ENCODE results near the gene WFDC1. TPM values are rescaled to one million over a fixed set of nuclear protein-coding genes. Genes with fewer than 3 reads are reported as not detected.

Gene WFDC1
- total and polyA plus RNA-seq, 4 donors: 1.0 to 5.2 (median 2.9) TPM

DNA sequence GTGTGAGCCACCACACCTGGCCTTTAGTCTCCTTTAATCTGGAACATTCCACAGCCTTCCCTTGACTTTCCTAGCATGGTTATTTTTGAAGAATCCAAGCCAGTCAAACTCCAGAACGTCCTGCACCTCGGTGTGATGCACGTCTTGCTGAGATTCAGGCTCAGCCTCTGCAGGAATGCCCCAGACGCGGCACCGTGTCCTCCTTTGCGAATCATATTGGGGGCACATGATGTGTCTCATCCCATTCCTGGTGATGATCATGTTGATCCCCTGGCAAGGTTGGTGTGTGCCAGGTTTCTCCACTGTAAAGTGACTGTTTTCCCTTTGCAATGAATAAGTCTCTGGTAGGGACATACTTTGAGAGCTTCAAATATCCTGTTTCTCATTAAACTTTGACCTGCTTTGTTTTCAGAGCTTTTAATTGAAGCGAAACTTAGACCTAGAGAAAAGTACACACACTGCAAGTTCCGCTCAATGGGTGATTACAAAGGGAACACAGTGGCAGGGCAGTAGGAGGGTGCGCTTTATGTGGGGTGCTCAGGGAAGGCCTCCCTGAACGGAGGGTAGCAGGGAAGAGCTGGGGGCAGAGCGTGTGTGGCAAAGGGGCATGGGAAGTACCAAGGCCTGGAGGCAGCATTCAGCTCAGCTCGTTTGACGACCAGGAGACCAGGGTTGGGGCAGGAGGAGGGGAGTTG is 64.1 kb downstream of the WFDC1 start:
- Histone ChIP-seq H3K27me3 (ENCODE audit: control insufficient read depth in 4 of 4, insufficient read depth in 4 of 4, low read length in 3 of 4) (no peaks in the 10 kb centered on the region), H3K4me1 (ENCODE audit: control insufficient read depth in 4 of 4, insufficient read depth in 4 of 4, low read length in 3 of 4) (peaks cover 0 to 2% (median 0%) of the 10 kb centered on the region in 4 donors), H3K9me3 (ENCODE audit: control insufficient read depth in 4 of 4, low read length in 3 of 4) (no peaks in the 10 kb centered on the region), H3K36me3 (ENCODE audit: control insufficient read depth in 4 of 4, insufficient read depth in 3 of 4, low read depth in 1 of 4, low read length in 3 of 4) (no peaks in the 10 kb centered on the region), H3K9ac (ENCODE audit: low read depth in 1 of 2, low read length in 2 of 2) (no peak overlapping the region), H3K27ac (ENCODE audit: low read depth in 1 of 2, low read length in 2 of 2) (no peak overlapping the region), H3K4me3 (ENCODE audit: low read depth in 1 of 3, low read length in 3 of 3) (no peak overlapping the region)
- WGBS: 78% methylated on average over 14 of the region's 14 CpGs
- DNase-seq (ENCODE audit: low spot score): no peak
- no peak for TF ChIP-seq RXRA (IDR thresholded peaks at IDR 0.05)
- no peak for TF ChIP-seq HNF4A (conservative IDR thresholded peaks at IDR 0.05)
- TF ChIP-seq HNF4G (IDR thresholded peaks at IDR 0.05): no peak
- no peak for TF ChIP-seq RAD21 (IDR thresholded peaks at IDR 0.05)
- TF ChIP-seq, protein P1, sequence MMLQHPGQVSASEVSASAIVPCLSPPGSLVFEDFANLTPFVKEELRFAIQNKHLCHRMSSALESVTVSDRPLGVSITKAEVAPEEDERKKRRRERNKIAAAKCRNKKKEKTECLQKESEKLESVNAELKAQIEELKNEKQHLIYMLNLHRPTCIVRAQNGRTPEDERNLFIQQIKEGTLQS (IDR thresholded peaks at IDR 0.05): no peak

DNA sequence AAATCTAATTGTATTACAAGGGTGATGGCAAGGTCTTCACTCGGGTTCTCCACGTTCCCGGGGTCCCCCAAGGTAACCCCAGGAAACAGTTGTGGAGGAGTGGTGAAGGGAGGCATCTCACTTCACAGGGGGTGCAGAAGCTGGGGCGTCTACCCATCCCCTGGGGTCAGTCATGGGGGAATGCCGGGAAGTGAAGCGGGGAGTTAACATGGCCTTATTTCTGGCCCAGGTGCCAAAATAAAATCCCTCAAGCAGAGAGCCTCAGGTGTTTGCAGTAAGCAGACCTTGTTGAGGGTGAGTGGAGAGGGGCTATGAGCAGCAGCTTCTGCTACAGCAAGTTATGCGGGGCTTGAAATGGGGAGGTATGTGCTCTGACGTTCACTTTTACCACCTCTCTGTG is 64.6 kb downstream of the WFDC1 start:
- H3K27me3 ChIP-seq (ENCODE audit: control insufficient read depth in 4 of 4, insufficient read depth in 4 of 4, low read length in 3 of 4): no peaks in the 10 kb centered on the region
- peaks cover 0 to 2% (median 0%) of the 10 kb centered on the region in 4 donors for H3K4me1 ChIP-seq (ENCODE audit: control insufficient read depth in 4 of 4, insufficient read depth in 4 of 4, low read length in 3 of 4)
- H3K9me3 ChIP-seq (ENCODE audit: control insufficient read depth in 4 of 4, low read length in 3 of 4): no peaks in the 10 kb centered on the region
- no peak overlapping the region for H3K27ac ChIP-seq (ENCODE audit: low read depth in 1 of 2, low read length in 2 of 2)
- H3K36me3 ChIP-seq (ENCODE audit: control insufficient read depth in 4 of 4, insufficient read depth in 3 of 4, low read depth in 1 of 4, low read length in 3 of 4): no peaks in the 10 kb centered on the region
- 76% methylated on average over 8 of the region's 8 CpGs for WGBS
- DNase-seq (ENCODE audit: low spot score): no peak
- H3K4me3 ChIP-seq (ENCODE audit: low read depth in 1 of 3, low read length in 3 of 3): no peak overlapping the region
- no peak for TF ChIP-seq GABPA (IDR thresholded peaks at IDR 0.05 in 1 of 2, conservative IDR thresholded peaks at IDR 0.05 in 1 of 2)
- TF ChIP-seq, protein P2, sequence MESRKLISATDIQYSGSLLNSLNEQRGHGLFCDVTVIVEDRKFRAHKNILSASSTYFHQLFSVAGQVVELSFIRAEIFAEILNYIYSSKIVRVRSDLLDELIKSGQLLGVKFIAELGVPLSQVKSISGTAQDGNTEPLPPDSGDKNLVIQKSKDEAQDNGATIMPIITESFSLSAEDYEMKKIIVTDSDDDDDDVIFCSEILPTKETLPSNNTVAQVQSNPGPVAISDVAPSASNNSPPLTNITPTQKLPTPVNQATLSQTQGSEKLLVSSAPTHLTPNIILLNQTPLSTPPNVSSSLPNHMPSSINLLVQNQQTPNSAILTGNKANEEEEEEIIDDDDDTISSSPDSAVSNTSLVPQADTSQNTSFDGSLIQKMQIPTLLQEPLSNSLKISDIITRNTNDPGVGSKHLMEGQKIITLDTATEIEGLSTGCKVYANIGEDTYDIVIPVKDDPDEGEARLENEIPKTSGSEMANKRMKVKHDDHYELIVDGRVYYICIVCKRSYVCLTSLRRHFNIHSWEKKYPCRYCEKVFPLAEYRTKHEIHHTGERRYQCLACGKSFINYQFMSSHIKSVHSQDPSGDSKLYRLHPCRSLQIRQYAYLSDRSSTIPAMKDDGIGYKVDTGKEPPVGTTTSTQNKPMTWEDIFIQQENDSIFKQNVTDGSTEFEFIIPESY (IDR thresholded peaks at IDR 0.05): no peak
- TF ChIP-seq, protein P3, sequence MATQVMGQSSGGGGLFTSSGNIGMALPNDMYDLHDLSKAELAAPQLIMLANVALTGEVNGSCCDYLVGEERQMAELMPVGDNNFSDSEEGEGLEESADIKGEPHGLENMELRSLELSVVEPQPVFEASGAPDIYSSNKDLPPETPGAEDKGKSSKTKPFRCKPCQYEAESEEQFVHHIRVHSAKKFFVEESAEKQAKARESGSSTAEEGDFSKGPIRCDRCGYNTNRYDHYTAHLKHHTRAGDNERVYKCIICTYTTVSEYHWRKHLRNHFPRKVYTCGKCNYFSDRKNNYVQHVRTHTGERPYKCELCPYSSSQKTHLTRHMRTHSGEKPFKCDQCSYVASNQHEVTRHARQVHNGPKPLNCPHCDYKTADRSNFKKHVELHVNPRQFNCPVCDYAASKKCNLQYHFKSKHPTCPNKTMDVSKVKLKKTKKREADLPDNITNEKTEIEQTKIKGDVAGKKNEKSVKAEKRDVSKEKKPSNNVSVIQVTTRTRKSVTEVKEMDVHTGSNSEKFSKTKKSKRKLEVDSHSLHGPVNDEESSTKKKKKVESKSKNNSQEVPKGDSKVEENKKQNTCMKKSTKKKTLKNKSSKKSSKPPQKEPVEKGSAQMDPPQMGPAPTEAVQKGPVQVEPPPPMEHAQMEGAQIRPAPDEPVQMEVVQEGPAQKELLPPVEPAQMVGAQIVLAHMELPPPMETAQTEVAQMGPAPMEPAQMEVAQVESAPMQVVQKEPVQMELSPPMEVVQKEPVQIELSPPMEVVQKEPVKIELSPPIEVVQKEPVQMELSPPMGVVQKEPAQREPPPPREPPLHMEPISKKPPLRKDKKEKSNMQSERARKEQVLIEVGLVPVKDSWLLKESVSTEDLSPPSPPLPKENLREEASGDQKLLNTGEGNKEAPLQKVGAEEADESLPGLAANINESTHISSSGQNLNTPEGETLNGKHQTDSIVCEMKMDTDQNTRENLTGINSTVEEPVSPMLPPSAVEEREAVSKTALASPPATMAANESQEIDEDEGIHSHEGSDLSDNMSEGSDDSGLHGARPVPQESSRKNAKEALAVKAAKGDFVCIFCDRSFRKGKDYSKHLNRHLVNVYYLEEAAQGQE (IDR thresholded peaks at IDR 0.05): no peak
- no peak for TF ChIP-seq SP1 (IDR thresholded peaks at IDR 0.05)
- TF ChIP-seq, protein P4, sequence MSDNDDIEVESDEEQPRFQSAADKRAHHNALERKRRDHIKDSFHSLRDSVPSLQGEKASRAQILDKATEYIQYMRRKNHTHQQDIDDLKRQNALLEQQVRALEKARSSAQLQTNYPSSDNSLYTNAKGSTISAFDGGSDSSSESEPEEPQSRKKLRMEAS (IDR thresholded peaks at IDR 0.05): no peak
- TF ChIP-seq, protein P1 (IDR thresholded peaks at IDR 0.05): no peak
- TF ChIP-seq HNF4A (conservative IDR thresholded peaks at IDR 0.05): no peak
- no peak for TF ChIP-seq JUND (IDR thresholded peaks at IDR 0.05)
- no peak overlapping the region for H3K9ac ChIP-seq (ENCODE audit: low read depth in 1 of 2, low read length in 2 of 2)

All from liver (tissue), 9 donors.